GM12878 (cell line): ENCODE results near the gene MTFR2.

ENCODE experiments used
- BHLHE40 ChIP-seq, 2 experiments: fragments of 450-650 bp in 1 of 2; IDR thresholded peaks; 2 replicates each; pipeline ENCODE4 v1.6.1; 2011 to 2017; ENCODE audit warnings: low read depth in 2 of 2, borderline replicate concordance in 1 of 2, improper control_type of control experiment in 1 of 2, low read length in 1 of 2, mild to moderate bottlenecking in 1 of 2
- CTCF ChIP-seq, 3 experiments: IDR thresholded peaks in 2 of 3; conservative IDR thresholded peaks in 1 of 3; 2 replicates each; pipeline ENCODE4 v1.5.1; 2011; ENCODE audit warnings: low read depth in 3 of 3, low read length in 3 of 3, mild to moderate bottlenecking in 3 of 3, control low read depth in 2 of 3, moderate library complexity in 2 of 3, inconsistent platforms in 1 of 3, mixed read lengths in 1 of 3; ENCODE audit not compliant: control insufficient read depth in 2 of 3, insufficient read depth in 1 of 3; ENCODE audit errors: extremely low read depth in 1 of 3
- EP300 ChIP-seq, 2 experiments: fragments of 150-350 bp in 1 of 2; IDR thresholded peaks; 2 replicates each; pipeline ENCODE4 v1.6.1; 2011 to 2012; ENCODE audit warnings: low read depth in 2 of 2, low read length in 2 of 2, borderline replicate concordance in 1 of 2, improper control_type of control experiment in 1 of 2, inconsistent platforms in 1 of 2; ENCODE audit not compliant: control insufficient read depth in 1 of 2
- ESRRA ChIP-seq: IDR thresholded peaks from 2 replicates; pipeline ENCODE4 v1.6.1; 2012; ENCODE audit warnings: mild to moderate bottlenecking, low read length, improper control_type of control experiment
- EZH2 ChIP-seq: IDR thresholded peaks from 2 replicates; pipeline ENCODE4 v1.6.1; 2012; ENCODE audit warnings: low read depth, mild to moderate bottlenecking, control low read depth, inconsistent platforms, low read length, borderline replicate concordance; ENCODE audit not compliant: control insufficient read depth
- HDAC2 ChIP-seq: fragments of 200-600 bp; sonication (generic); IDR thresholded peaks from 2 replicates; pipeline ENCODE4 v1.6.1; 2017
- KDM1A ChIP-seq: fragments of 200-600 bp; sonication (generic); IDR thresholded peaks from 2 replicates; pipeline ENCODE4 v1.6.1; 2016; ENCODE audit warnings: borderline replicate concordance
- MTA2 ChIP-seq: fragments of 450-650 bp; IDR thresholded peaks from 2 replicates; pipeline ENCODE4 v1.6.1; 2016; ENCODE audit warnings: low read depth, mild to moderate bottlenecking, moderate library complexity
- POLR2A ChIP-seq: IDR thresholded peaks from 2 replicates; pipeline ENCODE4 v1.6.1; 2011; ENCODE audit warnings: low read depth, mild to moderate bottlenecking, low read length
- POLR2AphosphoS5 ChIP-seq: IDR thresholded peaks from 2 replicates; pipeline ENCODE4 v1.6.1; 2011; ENCODE audit warnings: mild to moderate bottlenecking, low read length, inconsistent platforms
- REST ChIP-seq: IDR thresholded peaks from 2 replicates; pipeline ENCODE4 v1.6.1; 2012; ENCODE audit warnings: mild to moderate bottlenecking, low read depth, low read length
- RFX5 ChIP-seq: IDR thresholded peaks from 2 replicates; pipeline ENCODE4 v1.6.1; 2011; ENCODE audit warnings: low read depth, low read length, improper control_type of control experiment
- SMC3 ChIP-seq: IDR thresholded peaks from 2 replicates; pipeline ENCODE4 v1.6.1; 2011; ENCODE audit warnings: low read length, improper control_type of control experiment, borderline replicate concordance
- TARDBP ChIP-seq: IDR thresholded peaks from 2 replicates; pipeline ENCODE4 v1.6.1; 2016; ENCODE audit warnings: borderline replicate concordance

- TF ChIP-seq BHLHE40 (IDR thresholded peaks at IDR 0.05; ENCODE audit: borderline replicate concordance in 1 of 2, low read depth in 2 of 2, low read length in 1 of 2) (no peak), MTA2 (no peak), CTCF (IDR thresholded peaks at IDR 0.05 in 2 of 3, conservative IDR thresholded peaks at IDR 0.05 in 1 of 3; ENCODE audit: control insufficient read depth in 2 of 3, extremely low read depth in 1 of 3, insufficient read depth in 1 of 3, low read depth in 3 of 3, low read length in 3 of 3) (no peak), EP300 (IDR thresholded peaks at IDR 0.05; ENCODE audit: borderline replicate concordance in 1 of 2, control insufficient read depth in 1 of 2, low read depth in 2 of 2, low read length in 2 of 2) (no peak), SMC3 (no peak), REST (no peak), TARDBP (no peak), POLR2AphosphoS5 (no peak), RFX5 (no peak), KDM1A (no peak), POLR2A (no peak), ESRRA (no peak), HDAC2 (no peak), EZH2 (no peak)
Observed at GRCh38 chr6:136244061-136244616, 6.0 kb downstream of the MTFR2 start.
